Myocyte (in vitro differentiated cells): ENCODE data around the gene UNC5B. TPM values are rescaled to one million over a fixed set of nuclear protein-coding genes. Genes with fewer than 3 reads are reported as not detected.
A peak's percentile ranks its signal among the peaks of the same experiment; 100 is the strongest.

ENCODE experiments used
- DNase-seq: peaks from one replicate; pipeline ENCODE4 v3.0.0-alpha.2; 2012; ENCODE audit warnings: low read depth
- total RNA-seq: library from RNA; depleted of rRNA; stranded (reverse); fragments of >200 nt; gene quantifications from 2 replicates; pipeline ENCODE4 v1.2.3, GENCODE V29; 2014

Gene UNC5B
- total RNA-seq, 1 donor from 2014 or later: 3.6 TPM

- no peak for DNase-seq
Observed at GRCh38 chr10:71338728-71339495, 126.5 kb downstream of the UNC5B start.

- DNase-seq: no peak
Observed at GRCh38 chr10:71339796-71340589, 127.6 kb downstream of the UNC5B start.

- DNase-seq: no peak
Observed at GRCh38 chr10:71342573-71343391, 130.4 kb downstream of the UNC5B start.

GRCh38 chr10:71343392-71343773 is 131.0 kb downstream of the UNC5B start:
- no peak for DNase-seq

DNA sequence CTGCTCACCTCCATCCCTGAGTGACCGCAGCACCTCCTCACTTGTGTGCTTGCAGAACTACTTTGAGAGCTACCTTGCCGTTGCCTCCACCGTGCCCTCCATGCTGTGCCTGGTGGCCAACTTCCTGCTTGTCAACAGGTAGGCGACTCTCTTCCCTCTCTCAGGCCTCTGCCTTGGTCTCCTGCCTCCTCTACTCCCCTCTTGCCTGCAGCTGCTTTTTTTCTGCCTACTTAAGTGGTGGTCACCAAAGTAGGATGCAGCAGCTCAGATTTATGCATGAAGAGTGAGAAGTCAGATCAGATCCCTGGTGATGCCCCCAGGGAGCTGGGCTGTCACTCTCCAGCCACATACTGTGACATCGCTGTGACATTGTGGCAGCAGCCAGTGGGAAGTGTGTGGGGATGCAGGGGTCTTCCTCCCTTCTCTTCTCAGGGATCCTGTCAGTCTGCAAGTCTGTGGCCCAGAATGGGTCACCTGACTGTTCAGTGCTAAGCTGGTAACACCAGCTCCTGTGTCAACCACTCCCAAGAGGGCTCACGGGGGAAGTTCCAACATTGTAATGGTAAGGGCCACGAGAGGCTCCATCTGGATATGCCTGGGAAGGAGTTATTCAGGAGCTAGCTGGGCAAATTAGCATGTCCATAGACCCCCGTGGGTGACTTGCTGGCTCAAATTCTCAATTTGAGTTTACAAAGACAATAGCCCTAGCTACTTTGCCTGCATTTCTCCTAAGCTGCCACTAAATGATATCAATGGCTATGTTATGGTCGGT is 132.0 kb downstream of the UNC5B start:
- DNase-seq: no peak

DNA sequence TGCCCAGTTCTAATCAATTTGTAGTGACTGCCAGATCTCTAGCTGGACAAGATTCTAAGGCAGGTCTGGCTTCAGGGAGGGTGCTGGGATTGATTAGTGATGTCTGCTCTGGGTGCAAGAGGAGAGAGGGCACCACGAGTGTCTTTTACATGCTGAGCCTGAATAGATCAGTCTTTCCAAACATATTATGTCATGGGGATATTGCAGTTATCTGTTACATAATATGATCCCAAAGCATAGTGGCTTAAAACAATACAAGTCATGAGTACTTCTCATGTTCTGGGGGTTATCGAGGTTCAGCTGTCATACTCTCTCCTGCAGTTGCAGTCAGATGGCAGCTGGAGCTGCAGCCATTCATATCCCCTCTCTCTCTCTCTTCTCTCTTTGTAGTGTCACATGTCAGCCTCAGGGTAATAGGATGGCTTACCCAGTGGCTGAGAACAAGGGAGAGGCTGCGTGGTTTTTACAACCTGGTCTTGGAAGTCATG is 132.7 kb downstream of the UNC5B start:
- peak; percentile 86 for DNase-seq

DNA sequence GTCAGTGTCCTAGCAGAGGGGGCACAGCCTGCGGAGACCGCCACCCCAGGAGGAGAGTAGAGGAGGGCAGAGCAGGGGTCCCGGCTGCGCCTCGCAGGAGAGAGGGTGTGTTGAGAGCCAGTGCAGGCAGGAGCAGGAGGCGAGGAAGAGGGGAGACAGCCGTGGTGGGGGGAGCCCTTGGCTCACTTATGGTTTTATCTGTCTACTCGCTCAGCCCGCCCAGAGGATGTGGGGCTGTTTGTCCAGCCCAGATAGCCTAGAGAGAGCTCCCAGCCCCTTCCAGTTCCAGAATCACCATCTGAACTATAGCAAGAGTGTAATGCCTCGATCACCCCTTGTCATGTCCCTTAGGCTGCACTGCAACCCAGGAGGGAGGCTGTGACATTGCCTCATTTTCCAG is 133.3 kb downstream of the UNC5B start:
- DNase-seq: no peak

DNA sequence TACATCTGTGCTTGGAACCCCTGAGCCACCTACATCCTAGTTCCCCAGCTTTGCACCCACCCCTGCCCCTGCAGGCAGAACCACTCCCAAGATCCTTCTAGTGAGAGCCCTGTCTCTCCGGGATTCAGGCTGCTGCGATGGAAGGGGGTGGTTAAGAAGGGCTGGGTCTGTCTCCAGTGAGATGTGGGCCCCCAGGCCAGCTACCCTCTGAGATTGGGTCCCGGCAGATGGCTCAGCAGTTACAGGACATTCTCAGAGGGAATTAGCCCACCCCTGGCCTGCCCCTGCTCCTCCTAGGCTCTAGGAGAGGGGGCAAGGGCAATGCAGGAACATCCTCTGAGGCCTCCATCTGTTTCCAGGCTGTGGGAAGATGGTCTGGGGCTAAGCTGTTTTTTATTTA is 134.4 kb downstream of the UNC5B start:
- DNase-seq: no peak

DNA sequence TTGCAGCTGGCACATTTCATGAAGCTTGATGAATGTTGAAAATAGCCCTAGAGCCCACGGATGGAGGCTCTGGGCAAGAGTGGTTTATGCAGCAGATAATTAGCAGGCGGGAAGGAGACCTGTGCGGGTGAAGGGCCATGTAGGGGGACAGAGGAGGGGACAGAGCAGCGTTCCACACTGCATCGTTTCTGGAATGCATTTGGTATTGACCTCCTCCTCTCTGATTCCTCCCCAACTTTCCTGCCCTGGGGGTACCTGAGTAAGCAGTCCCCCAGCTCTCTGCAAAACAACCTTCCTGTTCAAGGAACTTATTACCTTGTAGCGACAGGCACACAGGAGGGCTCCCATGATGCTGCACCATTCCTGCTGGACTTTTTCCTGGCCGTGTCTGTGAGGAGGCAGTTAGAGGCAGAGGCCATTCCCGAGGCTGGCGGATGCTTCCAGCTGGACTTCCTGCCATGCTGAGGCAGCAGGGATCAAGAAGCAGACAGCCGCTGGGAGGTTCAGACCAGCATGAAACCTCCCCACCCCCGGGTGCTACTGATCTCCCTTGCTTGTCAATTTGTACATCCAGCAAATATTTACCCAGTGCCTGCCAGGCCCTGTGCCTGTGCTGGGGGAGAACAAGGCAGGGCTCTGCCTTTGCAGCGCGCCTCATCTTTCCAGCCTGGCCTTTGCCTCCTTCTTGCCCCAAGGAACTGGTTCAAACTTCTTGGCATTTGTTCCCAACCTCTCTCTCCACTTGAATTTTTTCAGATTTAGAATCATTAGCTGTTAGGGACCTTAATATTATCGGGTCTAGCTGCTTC is 135.4 kb downstream of the UNC5B start:
- peak; percentile 47 for DNase-seq

DNA sequence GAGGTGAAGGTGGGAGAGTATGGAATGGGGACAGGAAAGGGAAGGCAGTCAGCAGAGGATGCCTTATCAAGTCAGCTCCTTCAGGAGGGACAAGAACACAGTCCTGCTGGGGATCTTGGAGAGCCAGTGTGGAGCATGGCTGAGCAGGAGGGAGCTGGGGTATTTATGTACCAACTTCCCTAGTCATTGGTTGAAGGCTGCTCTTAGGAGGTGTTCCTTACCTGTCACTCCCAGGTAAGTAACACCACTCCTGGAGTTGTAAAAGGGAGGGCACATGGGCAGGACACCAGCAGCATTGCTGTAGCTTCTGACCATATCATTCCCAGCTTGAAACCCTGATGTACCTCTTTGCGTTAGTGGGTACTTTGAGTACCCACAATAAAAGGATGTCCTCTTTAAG is 136.5 kb downstream of the UNC5B start:
- no peak for DNase-seq

- DNase-seq: peak; percentile 27
Observed at GRCh38 chr10:71349406-71349805, 137.0 kb downstream of the UNC5B start.

- no peak for DNase-seq
Observed at GRCh38 chr10:71351087-71351486, 138.7 kb downstream of the UNC5B start.

- DNase-seq: no peak
Observed at GRCh38 chr10:71351628-71352319, 139.4 kb downstream of the UNC5B start.

Other genes starting within 250 kb of the UNC5B start
- gene SLC29A3, start 106.7 kb downstream of the UNC5B start, total RNA-seq: 0.94 and 1.3 TPM in 2 replicates
- gene CDH23, start 184.3 kb downstream of the UNC5B start, total RNA-seq: 0.16 and 0.40 TPM in 2 replicates